GM15510 (cell line): Measurements from ENCODE around the gene ARHGAP8.

ENCODE experiments used
- POLR2A ChIP-seq: IDR thresholded peaks from 3 replicates; pipeline ENCODE4 v1.6.1; 2011; ENCODE audit warnings: borderline replicate concordance; ENCODE audit not compliant: insufficient read length; ENCODE audit errors: extremely low read depth

The ARHGAP8 gene

DNA sequence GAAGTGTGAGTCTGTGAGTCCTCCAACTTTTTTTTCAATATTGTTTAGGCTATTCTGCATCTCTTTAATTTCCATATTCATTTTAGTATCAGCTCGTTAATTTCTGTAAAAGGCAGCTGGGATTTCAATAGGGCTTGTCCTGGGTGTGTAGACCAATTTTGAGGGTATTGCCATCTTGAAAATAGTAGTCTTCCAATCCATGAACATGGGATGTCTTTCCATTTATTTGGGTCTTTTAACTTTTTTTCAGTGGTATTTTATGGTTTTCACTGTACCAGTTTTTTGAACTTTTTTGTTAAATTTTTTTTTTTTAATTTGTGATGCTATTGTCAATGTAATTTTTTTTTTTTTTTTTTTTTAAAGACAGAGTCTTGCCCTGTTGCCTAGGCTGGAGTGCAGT, 79.5 kb downstream of the ARHGAP8 start:
- TF ChIP-seq POLR2A, result no peak

DNA sequence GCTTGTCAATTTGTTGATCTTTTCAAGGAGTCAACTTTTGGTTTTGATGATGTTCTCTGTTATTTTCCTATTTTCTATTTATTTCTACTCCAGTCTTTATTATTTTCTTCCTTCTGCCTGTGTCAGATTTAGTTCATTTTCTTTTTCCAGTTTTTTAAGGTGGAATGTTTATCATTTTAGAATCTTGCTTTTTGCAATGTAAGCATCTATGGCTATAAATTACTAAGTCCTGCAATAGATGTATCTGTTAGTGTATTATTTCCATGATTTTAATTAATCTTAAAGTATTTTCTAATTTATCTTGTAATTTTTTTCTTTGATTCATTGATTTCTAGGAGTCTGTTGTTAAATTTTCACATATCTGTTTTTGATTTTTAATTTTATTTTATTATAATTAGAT, 81.7 kb downstream of the ARHGAP8 start:
- TF ChIP-seq POLR2A, result no peak

DNA sequence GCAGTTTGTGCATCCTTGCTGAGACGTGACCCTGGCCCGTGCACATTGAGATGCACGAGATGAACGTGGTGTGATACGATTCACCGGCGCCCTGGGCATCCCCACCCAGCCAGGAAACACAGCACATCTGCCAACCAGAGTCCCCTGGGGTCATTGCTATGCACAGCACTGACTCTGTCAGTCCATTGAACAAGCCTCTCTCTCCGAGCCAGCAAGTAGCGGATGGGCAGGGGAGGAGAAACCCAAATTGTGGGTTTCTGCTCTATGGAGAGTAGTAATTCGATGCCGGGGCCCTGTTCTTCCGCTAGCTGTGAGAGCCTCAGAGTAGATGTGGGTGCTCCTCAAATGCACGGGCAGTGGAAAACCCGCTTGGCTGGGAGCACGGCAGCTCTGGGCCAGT, 85.1 kb downstream of the ARHGAP8 start:
- TF ChIP-seq POLR2A, result no peak

DNA sequence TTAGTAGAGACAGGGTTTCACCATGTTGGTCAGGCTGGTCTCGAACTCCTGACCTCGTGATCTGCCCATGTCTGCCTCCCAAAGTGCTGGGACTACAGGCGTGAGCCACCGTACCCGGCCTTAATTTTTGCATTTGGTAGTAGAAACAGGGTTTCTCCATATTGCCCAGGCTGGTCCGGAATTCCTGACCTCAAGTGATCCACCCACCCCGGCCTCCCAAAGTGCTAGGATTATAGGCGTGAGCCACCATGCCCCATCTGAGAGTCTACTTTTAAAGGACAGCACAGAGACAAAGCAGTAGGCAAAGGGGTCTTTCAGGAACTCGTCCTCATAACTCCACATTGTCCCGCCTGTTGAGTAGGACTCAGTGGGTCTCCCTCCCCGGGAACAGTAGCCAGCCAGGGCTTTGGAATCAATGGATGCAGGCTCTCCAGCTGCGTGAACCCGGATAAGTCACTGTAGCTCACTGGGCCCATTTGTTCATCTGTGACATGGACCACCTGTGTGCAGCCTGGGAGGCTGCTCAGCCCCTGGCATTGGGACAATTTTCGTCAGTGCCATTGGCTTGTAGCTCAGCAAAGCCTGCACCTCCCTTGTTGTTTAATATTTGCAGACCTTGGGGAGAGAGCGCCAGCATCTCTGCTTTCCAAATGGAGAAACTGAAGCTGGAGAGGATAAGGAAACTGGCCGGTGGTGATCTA, 86.1 kb downstream of the ARHGAP8 start:
- TF ChIP-seq POLR2A, result no peak

DNA sequence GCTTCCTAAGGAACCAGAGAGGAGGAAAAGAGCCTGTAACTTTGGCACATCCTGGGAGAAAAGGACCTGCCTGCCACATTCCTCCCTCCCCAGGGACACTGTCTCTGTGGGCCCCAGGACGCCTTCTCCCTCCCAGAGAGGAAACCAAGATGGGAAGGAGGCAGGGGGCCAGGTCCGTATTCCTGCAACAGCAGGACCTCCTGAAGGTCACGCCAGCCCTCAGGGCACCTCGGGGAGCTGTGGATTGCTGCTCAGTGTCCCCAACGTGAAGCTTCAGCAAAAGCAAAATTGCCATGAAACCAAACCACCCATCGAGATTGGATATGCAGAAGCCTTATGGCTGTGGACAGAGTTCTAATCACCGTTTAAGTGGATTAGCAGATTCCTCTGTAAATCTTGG, 86.7 kb downstream of the ARHGAP8 start:
- TF ChIP-seq POLR2A, result no peak

DNA sequence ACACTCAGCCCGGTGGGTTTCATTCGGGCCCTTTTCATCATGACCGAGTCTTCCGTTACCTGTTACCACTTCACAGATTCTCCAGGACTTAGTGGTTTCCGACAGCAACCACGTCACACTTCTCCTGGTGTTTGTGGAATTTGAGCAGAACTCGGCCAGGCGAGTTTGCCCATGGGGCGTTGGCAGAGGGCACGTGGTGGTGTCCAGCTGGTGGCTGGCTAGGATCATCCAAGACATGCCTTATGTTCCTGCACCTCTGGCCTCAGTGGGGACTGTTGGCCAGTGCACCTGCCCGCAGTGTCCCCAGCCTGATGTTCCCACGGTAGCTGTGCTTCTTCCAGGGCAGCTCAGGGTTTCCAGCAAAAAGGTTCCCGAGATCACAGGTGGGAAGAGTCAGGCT, 87.3 kb downstream of the ARHGAP8 start:
- TF ChIP-seq POLR2A, result no peak

DNA sequence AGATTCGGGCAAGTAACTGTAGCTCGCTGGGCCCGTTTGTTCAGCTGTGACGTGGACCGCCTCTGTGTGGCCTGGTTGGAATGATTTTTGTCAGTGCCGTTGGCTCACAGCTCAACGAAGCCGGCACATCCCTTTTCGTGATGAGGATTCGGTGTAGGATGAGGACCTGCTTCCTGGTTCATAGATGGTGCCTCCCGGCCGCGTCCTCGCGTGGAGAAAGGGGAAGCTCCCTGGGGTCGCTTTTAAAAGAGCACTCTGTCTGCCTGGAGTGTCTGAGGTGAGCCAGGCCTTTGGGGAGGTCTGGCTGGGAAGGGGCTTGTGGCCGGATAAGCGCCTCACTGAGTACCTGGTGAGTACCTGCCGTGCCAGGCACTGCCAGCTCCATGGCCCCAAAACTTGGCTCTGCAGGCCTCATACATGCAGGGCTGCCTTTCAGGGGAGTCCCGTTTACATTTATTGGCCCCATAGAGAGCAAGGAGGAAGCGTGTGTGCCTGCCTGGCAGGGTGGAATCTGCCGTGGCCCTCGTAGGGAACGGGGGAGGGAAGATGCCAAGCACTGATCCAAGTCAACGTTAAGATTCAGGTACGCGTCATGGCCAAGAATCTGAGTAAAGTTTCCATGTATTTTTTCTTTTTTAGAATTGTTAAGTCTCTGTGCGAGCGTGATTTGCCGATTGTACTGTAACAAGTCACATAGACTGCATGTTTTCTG, 88.4 kb downstream of the ARHGAP8 start:
- no peak for TF ChIP-seq POLR2A

DNA sequence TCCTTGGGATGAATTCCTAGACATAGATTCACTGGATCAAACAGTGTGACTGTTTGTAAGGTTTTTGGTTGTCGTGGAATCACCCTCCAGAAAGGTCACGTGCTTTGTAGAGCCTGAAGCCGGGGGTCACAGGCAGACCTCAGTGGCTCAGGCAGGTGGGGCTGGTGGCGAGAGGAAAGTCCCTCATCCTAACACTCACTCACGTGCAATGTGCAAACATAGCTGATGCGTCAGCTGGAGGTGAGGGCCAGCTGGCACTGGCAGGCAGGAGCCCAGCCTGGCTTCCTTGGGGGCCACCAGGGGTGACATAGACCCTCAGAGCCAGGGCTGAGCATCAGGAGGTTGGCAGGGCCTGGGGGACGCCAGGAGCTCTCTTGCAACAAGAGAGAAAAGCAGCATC, 90.0 kb downstream of the ARHGAP8 start:
- TF ChIP-seq POLR2A, result no peak

DNA sequence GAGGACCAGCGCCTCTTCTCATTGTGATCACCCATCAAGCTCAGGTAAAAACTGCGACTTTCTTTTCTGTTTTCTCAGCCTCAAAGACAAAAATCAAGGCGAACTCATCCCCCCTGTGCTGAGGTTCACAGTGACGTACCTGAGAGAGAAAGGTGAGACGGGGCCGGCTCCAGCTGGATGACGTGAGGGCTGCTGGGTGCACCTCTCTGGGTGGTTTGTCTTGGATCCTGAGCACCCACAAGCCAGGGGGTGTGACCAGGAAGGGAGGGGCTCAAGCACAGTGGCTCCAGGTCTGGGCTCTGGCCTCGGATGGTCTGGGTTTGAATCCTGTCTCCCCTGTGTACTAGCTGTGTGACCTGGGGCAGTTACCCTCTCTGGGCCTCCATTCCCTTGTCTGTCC, 92.8 kb downstream of the ARHGAP8 start:
- no peak for TF ChIP-seq POLR2A

DNA sequence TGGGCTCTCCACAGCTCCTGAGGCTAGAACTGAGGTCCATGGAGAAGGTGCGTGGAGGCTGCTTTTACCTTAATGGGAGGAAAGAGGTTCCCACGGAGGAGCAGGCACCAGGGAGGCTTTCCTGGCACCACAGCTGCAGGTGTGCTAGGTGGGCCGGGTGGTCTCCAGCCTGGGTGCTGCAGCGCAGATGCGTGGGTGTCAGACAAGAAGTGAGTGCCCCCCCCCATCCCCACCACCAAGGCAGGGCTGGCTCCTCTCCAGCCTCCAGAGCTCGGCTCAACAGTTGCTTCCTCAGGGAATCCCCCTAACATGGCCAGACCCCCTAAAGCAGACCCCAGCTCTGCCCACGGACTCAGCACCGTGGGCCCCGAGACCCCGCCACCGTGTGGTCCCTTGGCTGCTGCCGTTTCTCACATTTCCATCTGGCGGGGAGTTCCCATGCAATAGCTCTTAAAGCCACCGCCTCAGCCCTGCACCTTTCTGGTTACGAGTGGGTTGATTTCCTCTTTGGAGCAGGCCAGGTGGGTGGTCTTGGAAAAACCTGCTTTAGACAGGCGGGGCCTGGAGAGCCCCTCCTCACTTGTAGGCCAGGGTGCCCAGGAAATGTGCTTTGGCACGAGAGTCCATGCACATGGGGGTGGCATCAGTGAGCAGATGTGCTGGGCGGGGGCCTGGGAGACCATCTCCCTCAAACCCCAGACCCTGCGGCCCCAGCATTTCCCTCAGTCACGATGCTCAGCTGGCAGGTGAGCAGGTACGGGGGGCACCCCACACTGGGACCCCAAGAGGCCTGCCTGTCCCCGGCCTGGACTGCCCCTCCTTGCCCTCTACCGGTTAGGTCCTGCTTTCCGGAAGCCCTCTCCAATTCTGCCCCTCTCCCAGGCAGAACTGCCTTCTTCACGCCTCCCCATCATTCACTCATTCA, 93.7 kb downstream of the ARHGAP8 start:
- TF ChIP-seq POLR2A, result no peak

DNA sequence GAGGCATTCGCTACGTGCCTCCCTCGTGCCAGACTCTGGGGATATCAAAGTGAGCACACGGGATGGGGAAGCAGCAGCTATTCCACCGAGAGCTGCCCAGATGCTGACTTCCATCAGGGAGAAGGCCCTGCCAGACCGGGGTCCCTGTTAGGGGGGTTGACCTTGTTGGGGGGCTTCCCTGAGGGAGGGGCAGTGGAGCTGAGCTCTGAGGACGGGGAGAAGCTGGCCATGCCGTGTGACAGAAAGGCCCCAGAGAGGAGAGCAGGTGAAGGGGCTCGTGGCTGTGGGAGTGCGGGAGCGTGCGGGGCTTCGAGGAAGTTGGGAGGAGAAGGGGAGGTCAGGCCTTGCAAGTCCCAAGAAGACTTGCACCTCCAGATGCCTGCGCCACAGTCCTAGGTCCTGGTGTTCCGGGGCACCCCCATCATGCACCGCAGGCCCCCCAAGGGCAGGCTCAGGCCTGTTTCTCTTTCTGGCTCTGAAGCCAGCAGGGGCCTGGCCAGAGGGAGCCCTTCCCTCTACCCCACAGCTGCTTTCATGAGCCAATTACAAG, 94.4 kb downstream of the ARHGAP8 start:
- TF ChIP-seq POLR2A, result no peak

DNA sequence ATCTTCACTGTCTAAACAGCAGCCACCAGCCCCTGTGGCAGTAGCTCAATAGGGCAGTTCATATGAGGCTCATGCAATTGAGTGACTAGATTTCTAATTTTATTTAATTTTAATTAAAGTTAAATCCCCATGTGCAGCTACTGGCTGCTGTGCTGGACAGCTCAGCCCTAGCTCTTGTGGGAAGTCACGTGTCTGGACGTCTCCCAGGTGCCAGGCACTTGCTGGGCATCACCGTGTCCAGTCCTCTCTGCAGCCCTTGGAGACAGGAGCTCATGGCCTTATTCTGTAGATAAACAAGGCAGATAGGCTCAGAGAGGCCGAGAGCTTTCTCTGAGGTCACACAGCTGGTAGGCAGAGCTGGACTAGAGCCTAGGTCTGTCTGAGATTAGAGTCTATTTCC, 95.0 kb downstream of the ARHGAP8 start:
- TF ChIP-seq POLR2A, result no peak

DNA sequence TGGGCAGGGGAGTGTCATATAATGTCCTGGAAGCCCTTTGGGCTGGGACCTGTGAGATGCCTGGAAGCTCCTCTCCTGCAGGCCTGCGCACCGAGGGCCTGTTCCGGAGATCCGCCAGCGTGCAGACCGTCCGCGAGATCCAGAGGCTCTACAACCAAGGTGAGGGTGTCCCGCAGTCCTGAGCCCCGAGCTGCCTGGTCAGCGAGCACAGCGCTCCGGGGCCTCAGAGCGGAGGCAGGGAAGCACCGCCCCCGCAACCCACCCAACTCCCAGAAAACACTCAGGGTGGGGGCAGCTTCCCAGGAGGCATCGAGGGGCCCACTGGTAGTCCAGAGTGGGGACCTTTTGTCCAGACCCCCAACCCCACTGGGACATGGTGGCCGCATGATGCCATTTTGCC, 95.5 kb downstream of the ARHGAP8 start:
- no peak for TF ChIP-seq POLR2A

DNA sequence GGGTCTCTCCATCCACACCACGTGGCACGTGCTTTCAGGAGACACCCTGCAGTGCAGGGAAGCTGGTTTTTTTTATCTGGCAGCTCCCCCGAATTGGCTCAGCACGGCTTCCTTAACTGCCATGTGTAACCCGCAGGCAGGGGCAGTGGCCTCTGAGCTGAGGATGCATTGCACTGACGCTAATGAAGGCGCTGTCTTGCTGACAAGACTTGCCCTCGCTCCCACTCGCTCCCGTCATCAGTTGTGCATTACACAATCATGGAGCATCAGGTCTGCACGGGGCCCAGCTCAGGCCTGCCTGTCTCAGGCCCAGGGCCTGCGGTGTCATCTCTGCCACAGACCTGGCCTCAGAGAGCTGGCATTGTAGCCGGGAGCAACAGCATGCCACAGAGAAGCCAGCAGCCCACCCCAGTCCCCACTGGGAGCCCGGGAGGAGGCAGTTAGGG, 95.9 kb downstream of the ARHGAP8 start:
- no peak for TF ChIP-seq POLR2A
